Caco-2 (cell line): ENCODE measurements around the gene PCDHA10. TPM values are rescaled to one million over a fixed set of nuclear protein-coding genes. Genes with fewer than 3 reads are reported as not detected.
"Not testable (repeated sequence)": the region's sequence is repeated elsewhere in the genome, so short reads cannot be mapped to it uniquely, and the experiment has no call there.

ENCODE experiments used
- BruUV-seq: library from RNA; stranded (reverse); fragments of 400-500 nt; replicated peaks from 2 replicates; lab custom pipeline; 2021; lab: Mats Ljungman, UMichigan
- CTCF ChIA-PET: fragments of 300-600 bp; sonication (Branson Sonifier 250); formaldehyde crosslinking; loops from one replicate; lab custom pipeline; 2022; ENCODE audit warnings: antibody characterized with exemption; lab: Charles Lee
- POLR2A ChIA-PET: fragments of 300-600 bp; sonication (Branson Sonifier 250); formaldehyde crosslinking; loops from one replicate; lab custom pipeline; 2022; ENCODE audit warnings: antibody characterized with exemption; lab: Charles Lee
- DNase-seq, 2 experiments: peaks; one replicate each; pipeline versions ENCODE4 v3.0.0 to v3.0.0-alpha.2; 2020 to 2022
- H3K27me3 ChIP-seq: replicated peaks from 2 replicates; pipeline ENCODE4 v1.6.0; 2011; ENCODE audit warnings: low read length; ENCODE audit not compliant: control insufficient read depth, insufficient read depth
- H3K36me3 ChIP-seq: 2 replicates; pipeline ENCODE4 v1.5.1; 2011; ENCODE audit warnings: low read length; ENCODE audit not compliant: control insufficient read depth, insufficient read depth
- H3K4me1 ChIP-seq: fragments of 250-450 bp; sonication (Bioruptor Pico); 2 replicates; pipeline ENCODE4 v1.5.1; 2020; ENCODE audit warnings: mild to moderate bottlenecking
- H3K4me3 ChIP-seq: 2 replicates; pipeline ENCODE4 v1.5.1; 2011; ENCODE audit warnings: low read depth, mild to moderate bottlenecking, control low read depth, low read length
- H3K9me3 ChIP-seq: fragments of 250-450 bp; sonication (Bioruptor Pico); 2 replicates; pipeline ENCODE4 v1.5.1; 2020; ENCODE audit warnings: mild to moderate bottlenecking, moderate library complexity
- H3K27ac Mint-ChIP-seq: one replicate; pipeline ENCODE4 v1.8.0; 2022; ENCODE audit warnings: mixed read lengths; ENCODE audit not compliant: unreplicated experiment
- H3K27me3 Mint-ChIP-seq: one replicate; pipeline ENCODE4 v1.8.0; 2022; ENCODE audit warnings: mixed read lengths; ENCODE audit not compliant: insufficient read depth, unreplicated experiment
- H3K36me3 Mint-ChIP-seq: one replicate; pipeline ENCODE4 v1.8.0; 2022; ENCODE audit warnings: mild to moderate bottlenecking, mixed read lengths; ENCODE audit not compliant: insufficient read depth, unreplicated experiment
- H3K4me1 Mint-ChIP-seq: one replicate; pipeline ENCODE4 v1.8.0; 2022; ENCODE audit warnings: low read depth, mixed read lengths; ENCODE audit not compliant: unreplicated experiment
- H3K4me3 Mint-ChIP-seq: one replicate; pipeline ENCODE4 v1.8.0; 2022; ENCODE audit warnings: mild to moderate bottlenecking, moderate library complexity, mixed read lengths; ENCODE audit not compliant: unreplicated experiment
- H3K9me3 Mint-ChIP-seq: one replicate; pipeline ENCODE4 v1.8.0; 2022; ENCODE audit warnings: mixed read lengths; ENCODE audit not compliant: unreplicated experiment
- intact Hi-C: fragments of 100-400 bp; cut with micrococcal nuclease; formaldehyde crosslinking; loops from one replicate; pipeline ENCODE4 v1.10.0; 2022; ENCODE audit not compliant: unreplicated experiment
- total RNA-seq: library from RNA; stranded (reverse); gene quantifications from 2 replicates; pipeline ENCODE4 v1.2.3, GENCODE V29; 2022
- TF ChIP-seq, protein P1 (sequence below), 2 experiments: fragments of 200-600 bp in 1 of 2; IDR thresholded peaks; 1 replicate in 1 of 2; 2 replicates in 1 of 2; pipeline versions ENCODE4 v1.5.1 to v1.8.0; 2011 to 2022; ENCODE audit warnings: antibody characterized with exemption in 1 of 2, control low read depth in 1 of 2, inconsistent platforms in 1 of 2, low read depth in 1 of 2, low read length in 1 of 2, mild to moderate bottlenecking in 1 of 2, moderate library complexity in 1 of 2; ENCODE audit not compliant: insufficient read depth in 1 of 2, severe bottlenecking in 1 of 2, unreplicated experiment in 1 of 2

Gene PCDHA10
- total RNA-seq, 1 experiment from 2014 or later: 0.02 TPM

- Mint-ChIP-seq H3K4me3 (no peak within 1 kb of the TSS), H3K9me3 (no peaks in the 10 kb centered on the region), H3K27me3 (no peaks in the 10 kb centered on the region), H3K4me1 (no peaks in the 10 kb centered on the region), H3K27ac (no peak within 1 kb of the TSS), H3K36me3 (no peaks in the 10 kb centered on the region)
- no peak for DNase-seq
- TF ChIP-seq, protein P1, sequence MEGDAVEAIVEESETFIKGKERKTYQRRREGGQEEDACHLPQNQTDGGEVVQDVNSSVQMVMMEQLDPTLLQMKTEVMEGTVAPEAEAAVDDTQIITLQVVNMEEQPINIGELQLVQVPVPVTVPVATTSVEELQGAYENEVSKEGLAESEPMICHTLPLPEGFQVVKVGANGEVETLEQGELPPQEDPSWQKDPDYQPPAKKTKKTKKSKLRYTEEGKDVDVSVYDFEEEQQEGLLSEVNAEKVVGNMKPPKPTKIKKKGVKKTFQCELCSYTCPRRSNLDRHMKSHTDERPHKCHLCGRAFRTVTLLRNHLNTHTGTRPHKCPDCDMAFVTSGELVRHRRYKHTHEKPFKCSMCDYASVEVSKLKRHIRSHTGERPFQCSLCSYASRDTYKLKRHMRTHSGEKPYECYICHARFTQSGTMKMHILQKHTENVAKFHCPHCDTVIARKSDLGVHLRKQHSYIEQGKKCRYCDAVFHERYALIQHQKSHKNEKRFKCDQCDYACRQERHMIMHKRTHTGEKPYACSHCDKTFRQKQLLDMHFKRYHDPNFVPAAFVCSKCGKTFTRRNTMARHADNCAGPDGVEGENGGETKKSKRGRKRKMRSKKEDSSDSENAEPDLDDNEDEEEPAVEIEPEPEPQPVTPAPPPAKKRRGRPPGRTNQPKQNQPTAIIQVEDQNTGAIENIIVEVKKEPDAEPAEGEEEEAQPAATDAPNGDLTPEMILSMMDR (IDR thresholded peaks at IDR 0.05; ENCODE audit: insufficient read depth in 1 of 2, low read depth in 1 of 2, low read length in 1 of 2, severe bottlenecking in 1 of 2, unreplicated experiment in 1 of 2): no peak
- ChIA-PET POLR2A (no interaction called here), CTCF (no interaction called here)
- no peak within 1 kb of the TSS for H3K4me3 ChIP-seq
- intact Hi-C loops: no loop called here
- H3K36me3 ChIP-seq: no peaks in the 10 kb centered on the region
- H3K27me3 ChIP-seq: no peaks in the 10 kb centered on the region
- BruUV-seq: no TSS peak
- no peaks in the 10 kb centered on the region; the same call in none of the 2 replicates for H3K9me3 ChIP-seq
- no peaks in the 10 kb centered on the region for H3K4me1 ChIP-seq
Measured at GRCh38 chr5:140833993-140834392, 21.7 kb upstream of the PCDHA10 start, which contains the start of gene PCDHA7. TSS of gene PCDHA7 (plus strand) at chr5:140834269. CDS start at chr5:140834384, 115 bp downstream.

DNA sequence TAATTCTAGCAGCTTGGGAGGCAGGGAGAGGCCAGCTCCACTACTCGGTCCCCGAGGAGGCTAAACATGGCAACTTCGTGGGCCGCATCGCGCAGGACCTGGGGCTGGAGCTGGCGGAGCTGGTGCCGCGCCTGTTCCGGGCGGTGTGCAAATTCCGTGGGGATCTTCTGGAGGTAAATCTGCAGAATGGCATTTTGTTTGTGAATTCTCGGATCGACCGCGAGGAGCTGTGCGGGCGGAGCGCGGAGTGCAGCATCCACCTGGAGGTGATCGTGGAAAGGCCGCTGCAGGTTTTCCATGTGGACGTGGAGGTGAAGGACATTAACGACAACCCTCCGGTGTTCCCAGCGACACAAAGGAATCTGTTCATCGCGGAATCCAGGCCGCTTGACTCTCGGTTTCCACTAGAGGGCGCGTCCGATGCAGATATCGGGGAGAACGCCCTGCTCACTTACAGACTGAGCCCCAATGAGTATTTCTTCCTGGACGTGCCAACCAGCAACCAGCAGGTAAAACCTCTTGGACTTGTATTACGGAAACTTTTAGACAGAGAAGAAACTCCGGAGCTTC lies 21.2 kb upstream of the PCDHA10 start:
- H3K36me3 Mint-ChIP-seq, intact Hi-C loops, H3K36me3 ChIP-seq, H3K27me3 Mint-ChIP-seq, H3K4me3 Mint-ChIP-seq, H3K4me1 Mint-ChIP-seq, CTCF ChIA-PET, H3K9me3 ChIP-seq, H3K4me1 ChIP-seq, H3K27ac Mint-ChIP-seq, H3K9me3 Mint-ChIP-seq, H3K4me3 ChIP-seq, H3K27me3 ChIP-seq, DNase-seq, BruUV-seq, POLR2A ChIA-PET: not testable (repeated sequence)

DNA sequence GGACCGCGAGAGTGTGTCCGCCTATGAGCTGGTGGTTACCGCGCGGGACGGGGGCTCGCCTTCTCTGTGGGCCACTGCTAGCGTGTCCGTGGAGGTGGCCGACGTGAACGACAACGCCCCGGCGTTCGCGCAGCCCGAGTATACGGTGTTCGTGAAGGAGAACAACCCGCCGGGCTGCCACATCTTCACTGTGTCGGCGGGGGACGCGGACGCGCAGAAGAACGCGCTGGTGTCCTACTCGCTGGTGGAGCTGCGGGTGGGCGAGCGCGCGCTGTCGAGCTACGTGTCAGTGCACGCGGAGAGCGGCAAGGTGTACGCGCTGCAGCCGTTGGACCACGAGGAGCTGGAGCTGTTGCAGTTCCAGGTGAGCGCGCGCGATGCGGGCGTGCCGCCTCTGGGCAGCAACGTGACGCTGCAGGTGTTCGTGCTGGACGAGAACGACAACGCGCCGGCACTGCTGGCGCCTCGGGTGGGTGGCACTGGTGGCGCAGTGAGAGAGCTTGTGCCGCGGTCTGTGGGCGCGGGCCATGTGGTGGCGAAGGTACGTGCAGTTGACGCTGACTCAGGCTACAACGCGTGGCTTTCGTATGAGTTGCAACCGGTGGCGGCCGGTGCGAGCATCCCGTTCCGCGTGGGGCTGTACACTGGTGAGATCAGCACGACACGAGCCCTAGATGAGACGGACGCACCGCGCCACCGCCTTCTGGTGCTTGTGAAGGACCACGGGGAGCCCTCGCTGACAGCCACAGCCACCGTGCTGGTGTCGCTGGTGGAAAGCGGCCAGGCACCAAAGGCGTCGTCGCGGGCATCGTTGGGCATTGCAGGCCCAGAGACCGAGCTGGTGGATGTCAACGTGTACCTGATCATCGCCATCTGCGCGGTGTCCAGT lies 19.8 kb upstream of the PCDHA10 start:
- no peak overlapping the region for H3K4me3 Mint-ChIP-seq
- no peak overlapping the region for H3K27ac Mint-ChIP-seq
- TF ChIP-seq, protein P1 (IDR thresholded peaks at IDR 0.05; ENCODE audit: insufficient read depth in 1 of 2, low read depth in 1 of 2, low read length in 1 of 2, severe bottlenecking in 1 of 2, unreplicated experiment in 1 of 2): no peak
- H3K27me3 ChIP-seq: no peaks in the 10 kb centered on the region
- no peaks in the 10 kb centered on the region; the same call in none of the 2 replicates for H3K9me3 ChIP-seq
- H3K27me3 Mint-ChIP-seq: no peaks in the 10 kb centered on the region
- no peaks in the 10 kb centered on the region for H3K9me3 Mint-ChIP-seq
- CTCF ChIA-PET: no interaction called here
- intact Hi-C loops: no loop called here
- no peaks in the 10 kb centered on the region for H3K36me3 ChIP-seq
- H3K4me1 ChIP-seq: no peaks in the 10 kb centered on the region
- no peak overlapping the region for H3K4me3 ChIP-seq
- no peak for DNase-seq
- POLR2A ChIA-PET: no interaction called here
- H3K36me3 Mint-ChIP-seq: no peaks in the 10 kb centered on the region
- no TSS peak for BruUV-seq
- H3K4me1 Mint-ChIP-seq: no peaks in the 10 kb centered on the region
